IMR-90 (cell line): ENCODE results near the gene COX19. TPM values are rescaled to one million over a fixed set of nuclear protein-coding genes. Genes with fewer than 3 reads are reported as not detected.

Source experiments
- ATAC-seq: fragments of 200-7000 bp; cut with Tn5 transposase; 2 replicates; pipeline ENCODE4 v1.9.1; 2020; ENCODE audit warnings: low read depth, mild to moderate bottlenecking, moderate library complexity
- BruUV-seq: library from RNA; stranded (reverse); fragments of 400-500 nt; replicated peaks from 2 replicates; lab custom pipeline; 2021; lab: Mats Ljungman, UMichigan
- CTCF ChIA-PET: fragments of 300-600 bp; formaldehyde crosslinking; extraction: SDS; loops from one replicate; lab custom pipeline; 2021; ENCODE audit warnings: antibody characterized with exemption; lab: Yijun Ruan, JAX
- POLR2A ChIA-PET: fragments of 300-600 bp; sonication (Branson Sonifier 250); formaldehyde crosslinking; loops from one replicate; lab custom pipeline; 2022; ENCODE audit warnings: antibody characterized with exemption; ENCODE audit not compliant: unreplicated experiment; lab: Charles Lee
- DNase-seq: peaks from one replicate; pipeline ENCODE4 v3.0.0; 2013
- H2AFZ ChIP-seq: replicated peaks from 2 replicates; pipeline ENCODE3; 2013; ENCODE audit warnings: low read length, mild to moderate bottlenecking; ENCODE audit not compliant: poor library complexity
- H2AK5ac ChIP-seq: 2 replicates; pipeline ENCODE4 v1.6.1; 2013; ENCODE audit warnings: low read depth, low read length, inconsistent platforms
- H2AK9ac ChIP-seq: replicated peaks from 2 replicates; pipeline ENCODE3; 2013; ENCODE audit warnings: mild to moderate bottlenecking, low read depth, low read length, moderate library complexity; ENCODE audit not compliant: poor library complexity
- H2BK120ac ChIP-seq: 2 replicates; pipeline ENCODE4 v1.6.1; 2013; ENCODE audit warnings: low read depth, low read length, inconsistent platforms
- H2BK15ac ChIP-seq: 3 replicates; pipeline ENCODE4 v1.6.1; 2013; ENCODE audit warnings: low read depth, low read length, inconsistent platforms
- H2BK20ac ChIP-seq: 2 replicates; pipeline ENCODE4 v1.6.1; 2013; ENCODE audit warnings: low read depth, mild to moderate bottlenecking, inconsistent platforms, low read length, moderate library complexity
- H2BK5ac ChIP-seq: 2 replicates; pipeline ENCODE4 v1.6.1; 2013; ENCODE audit warnings: mild to moderate bottlenecking, low read depth, low read length, inconsistent platforms; ENCODE audit not compliant: poor library complexity, severe bottlenecking
- H3K14ac ChIP-seq: replicated peaks from 2 replicates; pipeline ENCODE4 v1.6.1; 2013; ENCODE audit warnings: low read depth, low read length, inconsistent platforms
- H3K18ac ChIP-seq: 2 replicates; pipeline ENCODE4 v1.6.1; 2013; ENCODE audit warnings: low read depth, low read length, control low read depth
- H3K23ac ChIP-seq: 2 replicates; pipeline ENCODE4 v1.6.1; 2013; ENCODE audit warnings: low read depth, low read length, inconsistent platforms
- H3K27ac ChIP-seq: 2 replicates; pipeline ENCODE4 v1.5.1; 2013; ENCODE audit warnings: mild to moderate bottlenecking, control low read depth, low read length; ENCODE audit not compliant: insufficient read depth
- H3K27me3 ChIP-seq: 2 replicates; pipeline ENCODE4 v1.6.1; 2013; ENCODE audit warnings: low read length; ENCODE audit not compliant: control insufficient read depth, insufficient read depth
- H3K36me3 ChIP-seq: 2 replicates; pipeline ENCODE4 v1.6.1; 2013; ENCODE audit warnings: low read length, mixed read lengths; ENCODE audit not compliant: control insufficient read depth, insufficient read depth
- H3K4ac ChIP-seq: 2 replicates; pipeline ENCODE4 v1.6.1; 2013; ENCODE audit warnings: low read depth, low read length, inconsistent platforms
- H3K4me1 ChIP-seq: 2 replicates; pipeline ENCODE4 v1.6.1; 2013; ENCODE audit warnings: low read length, mixed read lengths; ENCODE audit not compliant: control insufficient read depth, insufficient read depth
- H3K4me2 ChIP-seq: 2 replicates; pipeline ENCODE4 v1.6.1; 2013; ENCODE audit warnings: low read depth, mild to moderate bottlenecking, control low read depth, low read length, moderate library complexity
- H3K4me3 ChIP-seq: 2 replicates; pipeline ENCODE4 v1.5.1; 2013; ENCODE audit warnings: low read depth, mild to moderate bottlenecking, control low read depth, low read length, moderate library complexity; ENCODE audit not compliant: insufficient read depth
- H3K56ac ChIP-seq: 2 replicates; pipeline ENCODE4 v1.6.1; 2013; ENCODE audit warnings: low read length, inconsistent platforms; ENCODE audit not compliant: insufficient read depth; ENCODE audit errors: extremely low read depth
- H3K79me1 ChIP-seq, 2 experiments: 2 replicates each; pipeline ENCODE4 v1.6.1; 2013; ENCODE audit warnings: low read length in 2 of 2, inconsistent platforms in 1 of 2, low read depth in 1 of 2
- H3K9ac ChIP-seq: 2 replicates; pipeline ENCODE4 v1.6.1; 2013; ENCODE audit warnings: low read depth, low read length, control low read depth
- H3K9me1 ChIP-seq: 2 replicates; pipeline ENCODE4 v1.6.1; 2013; ENCODE audit warnings: low read length, inconsistent platforms; ENCODE audit not compliant: insufficient read depth
- H3K9me3 ChIP-seq: 2 replicates; pipeline ENCODE4 v1.6.1; 2013; ENCODE audit warnings: low read length; ENCODE audit not compliant: control insufficient read depth, insufficient read depth
- H4K20me1 ChIP-seq: 2 replicates; pipeline ENCODE4 v1.6.1; 2013; ENCODE audit warnings: low read length, inconsistent platforms; ENCODE audit not compliant: insufficient read depth
- H4K5ac ChIP-seq: 2 replicates; pipeline ENCODE4 v1.6.1; 2013; ENCODE audit warnings: mild to moderate bottlenecking, low read depth, low read length, control low read depth
- H4K8ac ChIP-seq, 2 experiments: 2 replicates each; pipeline ENCODE4 v1.6.1; 2013; ENCODE audit warnings: low read depth in 2 of 2, low read length in 2 of 2, control low read depth in 1 of 2, inconsistent platforms in 1 of 2
- H4K91ac ChIP-seq: 2 replicates; pipeline ENCODE4 v1.6.1; 2013; ENCODE audit warnings: low read depth, low read length, inconsistent platforms; ENCODE audit not compliant: insufficient read depth
- NFE2L2 ChIP-seq: fragments of 150-350 bp; IDR thresholded peaks from 2 replicates; pipeline ENCODE4 v1.6.1; 2016; ENCODE audit warnings: low read depth, mild to moderate bottlenecking, low read length
- POLR2A ChIP-seq: IDR thresholded peaks from 2 replicates; pipeline ENCODE4 v1.6.1; 2012; ENCODE audit warnings: mild to moderate bottlenecking, low read depth, low read length
- RFX5 ChIP-seq: IDR thresholded peaks from 2 replicates; pipeline ENCODE4 v1.8.0; 2012; ENCODE audit warnings: low read depth, mild to moderate bottlenecking, low read length, moderate library complexity
- SMC3 ChIP-seq: fragments of 150-350 bp; IDR thresholded peaks from 2 replicates; pipeline ENCODE4 v1.6.1; 2016; ENCODE audit warnings: low read depth, mild to moderate bottlenecking, antibody characterized with exemption, low read length, moderate library complexity
- WGBS, 2 experiments: methylation state at CpG; one replicate each; pipeline versions ENCODE4 v1.1.5 to v1.1.7; 2013; ENCODE audit warnings: missing lambda C conversion rate in 2 of 2; ENCODE audit not compliant: insufficient read length in 1 of 2; ENCODE audit errors: extremely low coverage in 2 of 2; 5-methylcytosine and 5-hydroxymethylcytosine counted together
- dilution Hi-C: fragments of 300-500 bp; cut with HindIII; formaldehyde crosslinking; loops from one replicate; pipeline ENCODE4 v1.14.3; 2018; ENCODE audit warnings: low sequenced_read_pairs; ENCODE audit not compliant: unreplicated experiment
- in situ Hi-C: fragments of 300-500 bp; cut with MboI; formaldehyde crosslinking; loops from 3 replicates; pipeline ENCODE4 v1.14.3; 2019; ENCODE audit warnings: low sequenced_read_pairs, inconsistent platforms, mixed read lengths
- intact Hi-C: fragments of 100-400 bp; cut with micrococcal nuclease; formaldehyde crosslinking; loops from 2 replicates; pipeline ENCODE4 v1.10.0; 2022
- polyA plus RNA-seq, 3 experiments: library from polyadenylated mRNA; depleted of rRNA; stranded (reverse); fragments of >200 nt; gene quantifications; 2 replicates each; pipeline ENCODE4 v1.2.3, GENCODE V29; 2012; ENCODE audit warnings: low replicate concordance in 1 of 3
- total RNA-seq: library from RNA; depleted of rRNA; stranded (reverse); fragments of >200 nt; gene quantifications from 2 replicates; pipeline ENCODE4 v1.2.3, GENCODE V29; 2012

The COX19 gene
- total and polyA plus RNA-seq, 2 of the 4 experiments (the other 2 are of a cell fraction), result 3.9 to 7.3 TPM

DNA sequence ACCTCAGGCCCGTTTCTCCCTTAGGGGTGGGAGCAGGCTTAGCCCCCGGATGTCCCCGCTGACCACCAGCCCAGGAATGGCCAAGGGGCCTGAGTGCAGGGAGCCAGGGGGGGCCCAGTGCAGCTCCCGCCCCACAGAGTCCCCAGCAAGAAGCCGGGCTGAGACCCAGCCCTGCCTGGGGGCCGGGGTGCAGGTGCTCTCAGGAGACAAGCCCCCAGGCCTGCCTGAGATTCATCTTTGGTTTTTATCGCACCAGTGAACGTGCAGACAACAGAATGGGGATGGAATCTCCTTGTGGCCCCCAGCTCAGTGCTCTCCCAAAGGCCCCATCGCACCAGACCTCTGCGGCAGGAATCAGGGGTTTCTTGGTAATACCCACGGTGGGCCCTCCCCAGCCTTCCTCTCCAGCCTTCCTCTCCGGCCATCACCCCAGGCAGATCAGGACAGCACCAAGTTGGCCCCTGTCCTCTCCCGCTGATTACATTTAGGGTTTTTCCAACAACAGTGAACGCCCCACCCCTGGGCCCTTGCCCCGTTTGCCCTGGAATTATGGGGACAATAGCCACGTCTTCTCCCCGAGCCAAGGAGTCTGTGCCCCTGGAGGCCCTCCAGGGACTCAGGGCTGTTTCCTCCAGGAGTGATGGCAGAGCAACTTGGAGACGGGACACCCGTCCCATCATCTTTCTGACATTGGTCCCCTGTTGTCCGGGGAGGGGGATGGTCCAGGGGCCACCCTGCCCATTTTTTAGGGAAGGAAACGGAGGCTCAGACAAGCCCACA is 43.3 kb downstream of the COX19 start:
- H4K91ac ChIP-seq, result no peak overlapping the region
- H4K8ac ChIP-seq, result no peak overlapping the region
- no peak overlapping the region for H2BK15ac ChIP-seq
- no peaks in the 10 kb centered on the region for H3K9me3 ChIP-seq
- no peak overlapping the region for H3K14ac ChIP-seq
- H3K4ac ChIP-seq, result no peak overlapping the region
- WGBS, 2 experiments, result 80% methylated on average over 15 of the region's 21 CpGs; no CpG with 5 or more reads in 1 of the 2 experiments
- no peaks in the 10 kb centered on the region for H3K27me3 ChIP-seq
- H3K4me2 ChIP-seq, result no peak overlapping the region
- peaks cover 2% of the 10 kb centered on the region for H3K4me1 ChIP-seq
- H3K4me3 ChIP-seq, result no peak overlapping the region
- CTCF ChIA-PET, result no interaction called here
- no peaks in the 10 kb centered on the region for H4K20me1 ChIP-seq
- H3K36me3 ChIP-seq, result no peaks in the 10 kb centered on the region
- no peak overlapping the region for H3K56ac ChIP-seq
- H2AFZ ChIP-seq, result no peak overlapping the region
- in situ Hi-C loops, result no loop called here
- H2AK9ac ChIP-seq, result no peak overlapping the region
- H3K9ac ChIP-seq, result no peak overlapping the region
- dilution Hi-C loops, result no loop called here
- intact Hi-C loops, result no loop called here
- H2BK5ac ChIP-seq, result no peak overlapping the region
- no peak for TF ChIP-seq POLR2A
- TF ChIP-seq NFE2L2, result no peak
- no peak for TF ChIP-seq RFX5
- no peak for TF ChIP-seq SMC3
- H3K27ac ChIP-seq, result no peak overlapping the region
- no peaks in the 10 kb centered on the region for H3K9me1 ChIP-seq
- POLR2A ChIA-PET, result no interaction called here
- H3K79me1 ChIP-seq, result no peaks in the 10 kb centered on the region
- no TSS peak for BruUV-seq
- no peak overlapping the region for H4K5ac ChIP-seq
- DNase-seq, result no peak
- no peak overlapping the region for H3K18ac ChIP-seq
- H2BK120ac ChIP-seq, result no peak overlapping the region
- H2AK5ac ChIP-seq, result no peak overlapping the region
- no peak overlapping the region for H2BK20ac ChIP-seq
- H3K23ac ChIP-seq, result no peak overlapping the region
- ATAC-seq, result no peak
